ENCODE results near the gene COL8A2. TPM values are rescaled to one million over a fixed set of nuclear protein-coding genes. Genes with fewer than 3 reads are reported as not detected.

The COL8A2 gene
- total RNA-seq (2014; rRNA removed; shearing (Covaris generic)) (30.5 and 33.1 TPM in 2 replicates), polyA plus RNA-seq (2016; fragmentation: Nextera tagmentation; extraction: Ambion mirVana) (2.9 and 3.2 TPM in 2 replicates)

DNA sequence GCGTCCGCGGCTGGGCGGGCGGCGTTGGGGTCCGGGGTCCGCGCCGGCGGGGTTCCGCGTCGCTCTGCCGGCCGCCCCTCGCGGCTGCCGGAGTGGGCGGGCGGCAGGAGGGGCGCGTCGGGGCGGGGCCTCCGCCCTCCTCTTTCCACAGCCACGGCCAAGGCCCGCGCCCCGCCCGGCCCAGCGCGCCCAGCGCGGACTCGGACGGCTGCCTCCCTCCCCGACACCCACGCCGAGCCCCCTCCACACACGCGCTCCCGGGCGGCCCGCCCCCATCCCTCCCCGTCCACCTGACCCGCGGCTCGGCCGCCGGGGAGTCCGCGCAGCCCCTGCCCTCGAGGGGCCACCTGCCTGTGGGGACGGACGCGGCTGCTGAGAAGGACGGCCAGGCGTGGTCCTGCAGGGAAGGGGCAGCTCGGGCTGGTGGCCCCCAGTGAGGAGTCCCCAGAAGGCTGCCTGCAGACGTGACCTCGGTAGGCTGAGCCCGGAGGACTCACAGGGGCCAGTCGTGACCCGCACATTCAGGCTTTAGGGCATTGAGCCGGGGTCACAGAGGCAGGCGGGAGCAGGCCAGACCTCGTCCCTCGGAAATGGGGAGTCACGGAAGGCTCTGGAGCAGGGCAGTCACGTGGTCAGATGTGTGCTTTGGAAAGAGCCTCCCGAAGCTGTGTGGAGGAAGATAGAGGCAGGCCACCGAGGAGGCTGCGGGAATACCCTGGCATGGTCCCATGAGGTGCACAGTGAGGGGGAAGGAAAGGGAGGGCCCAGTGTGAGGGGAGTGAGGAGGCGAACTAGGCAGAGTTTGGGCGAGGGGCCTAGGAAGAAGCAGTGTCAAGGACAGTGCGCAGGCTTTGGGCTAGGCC lies at the start of gene COL8A2:
TSS of gene COL8A2 (minus strand) at position 94 of the 863 bp plus-strand sequence. CDS start 24,980 bp downstream, outside the sequence.
- Histone ChIP-seq H3K9me3 (ENCODE audit: low read depth) (no peaks in the 10 kb centered on the region), H3K4me2 (ENCODE audit: unreplicated experiment) (peak within 1 kb of the TSS; percentile 35), H4K20me1 (ENCODE audit: insufficient read depth) (no peaks in the 10 kb centered on the region), H3K79me2 (ENCODE audit: insufficient read depth) (no peaks in the 10 kb centered on the region), H3F3A (ENCODE audit: insufficient read depth) (peaks cover 10% of the 10 kb centered on the region; the same call in 1 of the 2 replicates), H2AFZ (peak within 1 kb of the TSS; percentile 77), H3K36me3 (ENCODE audit: low read depth) (no peaks in the 10 kb centered on the region), H3K9ac (peak within 1 kb of the TSS; percentile 42; the same call in 1 of the 2 replicates), H3K27me3 (replicated peaks; ENCODE audit: insufficient read depth) (0 out of 2 replicates have a peak, but pooled peaks cover 4% of the 10 kb centered on the region), H3K27ac (no peak within 1 kb of the TSS), H3K4me1 (ENCODE audit: insufficient read depth) (peaks cover 12% of the 10 kb centered on the region), H3K4me3 (peak within 1 kb of the TSS; percentile 60), H3K9me2 (ENCODE audit: insufficient read depth) (no peaks in the 10 kb centered on the region)
- in situ Hi-C loops (cut with MboI) = no loop called here
- TF ChIP-seq EZH2 (IDR thresholded peaks at IDR 0.05; ENCODE audit: insufficient read depth, poor library complexity, severe bottlenecking) (no peak), EZH2phosphoT487 (IDR thresholded peaks at IDR 0.05; ENCODE audit: insufficient read depth, low read depth) (no peak)
- peak; percentile 52 for DNase-seq
- 13 to 37% methylated on average over 20 to 60 of the region's 77 CpGs for WGBS, 2 experiments (ENCODE audit: low coverage in 1 of 2, low lambda C conversion rate in 2 of 2, missing lambda C conversion rate in 2 of 2)

DNA sequence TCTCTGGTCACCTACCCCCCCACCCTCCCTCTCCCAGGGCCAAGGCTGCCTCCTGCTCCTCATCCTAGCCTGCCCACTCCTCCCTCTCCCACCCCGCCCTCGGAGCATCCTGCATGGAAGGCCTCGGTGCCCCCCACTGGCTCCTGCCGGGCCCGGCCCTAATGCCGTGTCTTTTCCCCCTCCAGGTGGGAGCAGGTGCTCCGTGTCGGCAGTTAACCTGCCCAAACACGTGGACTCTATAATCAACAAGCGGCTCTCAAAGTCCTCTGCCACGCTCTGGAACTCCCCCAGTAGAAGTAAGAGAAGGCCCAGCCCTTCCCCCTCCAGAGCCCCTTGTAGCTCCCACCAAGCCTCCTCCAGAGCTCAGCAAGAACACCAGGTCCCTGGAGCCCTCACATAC lies 49.7 kb upstream of the COL8A2 start:
- WGBS, 2 experiments (ENCODE audit: low coverage in 1 of 2, low lambda C conversion rate in 2 of 2, missing lambda C conversion rate in 2 of 2) = 91 to 92% methylated on average over 11 of the region's 11 CpGs
- Histone ChIP-seq H3K9ac (peak overlapping the region; percentile 53; the same call in 1 of the 2 replicates), H3F3A (ENCODE audit: insufficient read depth) (peaks cover 16% of the 10 kb centered on the region), H3K4me3 (no peak overlapping the region), H3K9me2 (ENCODE audit: insufficient read depth) (no peaks in the 10 kb centered on the region), H3K27ac (peak overlapping the region; percentile 47), H2AFZ (no peak overlapping the region), H3K9me3 (ENCODE audit: low read depth) (no peaks in the 10 kb centered on the region), H4K20me1 (ENCODE audit: insufficient read depth) (0 out of 2 replicates have a peak, but pooled peaks cover 5% of the 10 kb centered on the region), H3K4me1 (ENCODE audit: insufficient read depth) (peaks cover 22% of the 10 kb centered on the region), H3K4me2 (ENCODE audit: unreplicated experiment) (no peak overlapping the region), H3K79me2 (ENCODE audit: insufficient read depth) (peaks cover 81% of the 10 kb centered on the region), H3K27me3 (replicated peaks; ENCODE audit: insufficient read depth) (no peaks in the 10 kb centered on the region), H3K36me3 (ENCODE audit: low read depth) (peaks cover 53% of the 10 kb centered on the region)
- no peak for DNase-seq
- in situ Hi-C loops (cut with MboI) = no loop called here
- TF ChIP-seq EZH2phosphoT487 (IDR thresholded peaks at IDR 0.05; ENCODE audit: insufficient read depth, low read depth) (no peak), EZH2 (IDR thresholded peaks at IDR 0.05; ENCODE audit: insufficient read depth, poor library complexity, severe bottlenecking) (no peak)

DNA sequence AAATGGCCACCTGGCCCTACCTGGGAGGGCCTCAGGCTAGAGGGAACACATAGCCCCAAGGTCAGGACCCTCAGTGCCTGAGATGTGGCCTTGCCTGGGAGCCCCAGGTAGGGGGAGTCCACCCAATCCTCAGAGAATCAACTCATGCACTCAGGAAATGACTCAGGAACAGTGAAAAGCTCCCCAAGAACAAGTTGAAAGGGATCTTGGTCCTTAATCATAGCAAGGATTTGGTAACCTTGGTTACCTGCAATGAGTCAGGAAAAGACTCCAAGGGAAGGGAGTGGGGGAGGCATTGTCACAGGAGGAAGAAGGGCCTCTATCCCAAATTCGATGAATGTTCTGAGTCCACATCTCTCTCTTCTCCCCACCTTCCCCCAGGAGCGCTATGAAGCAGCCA lies 48.0 kb upstream of the COL8A2 start:
- peak overlapping the region; percentile 74 for H3K9ac ChIP-seq
- no peak overlapping the region for H2AFZ ChIP-seq
- no peaks in the 10 kb centered on the region for H3K9me3 ChIP-seq (ENCODE audit: low read depth)
- H3K27ac ChIP-seq = peak overlapping the region; percentile 95
- peaks cover 97% of the 10 kb centered on the region for H3K79me2 ChIP-seq (ENCODE audit: insufficient read depth)
- H3K4me3 ChIP-seq = no peak overlapping the region
- H3K9me2 ChIP-seq (ENCODE audit: insufficient read depth) = no peaks in the 10 kb centered on the region
- peaks cover 20% of the 10 kb centered on the region for H3F3A ChIP-seq (ENCODE audit: insufficient read depth)
- peaks cover 43% of the 10 kb centered on the region for H3K36me3 ChIP-seq (ENCODE audit: low read depth)
- WGBS, 2 experiments (ENCODE audit: low coverage in 1 of 2, low lambda C conversion rate in 2 of 2, missing lambda C conversion rate in 2 of 2) = 77 to 80% methylated on average over 2 of the region's 2 CpGs
- no peaks in the 10 kb centered on the region for H3K27me3 ChIP-seq (replicated peaks; ENCODE audit: insufficient read depth)
- TF ChIP-seq EZH2phosphoT487 (IDR thresholded peaks at IDR 0.05; ENCODE audit: insufficient read depth, low read depth) = no peak
- TF ChIP-seq EZH2 (IDR thresholded peaks at IDR 0.05; ENCODE audit: insufficient read depth, poor library complexity, severe bottlenecking) = no peak
- in situ Hi-C loops (cut with MboI) = no loop called here
- peak; percentile 93 for DNase-seq
- H3K4me2 ChIP-seq (ENCODE audit: unreplicated experiment) = peak overlapping the region; percentile 75
- 0 out of 2 replicates have a peak, but pooled peaks cover 5% of the 10 kb centered on the region for H4K20me1 ChIP-seq (ENCODE audit: insufficient read depth)
- H3K4me1 ChIP-seq (ENCODE audit: insufficient read depth) = peaks cover 31% of the 10 kb centered on the region

DNA sequence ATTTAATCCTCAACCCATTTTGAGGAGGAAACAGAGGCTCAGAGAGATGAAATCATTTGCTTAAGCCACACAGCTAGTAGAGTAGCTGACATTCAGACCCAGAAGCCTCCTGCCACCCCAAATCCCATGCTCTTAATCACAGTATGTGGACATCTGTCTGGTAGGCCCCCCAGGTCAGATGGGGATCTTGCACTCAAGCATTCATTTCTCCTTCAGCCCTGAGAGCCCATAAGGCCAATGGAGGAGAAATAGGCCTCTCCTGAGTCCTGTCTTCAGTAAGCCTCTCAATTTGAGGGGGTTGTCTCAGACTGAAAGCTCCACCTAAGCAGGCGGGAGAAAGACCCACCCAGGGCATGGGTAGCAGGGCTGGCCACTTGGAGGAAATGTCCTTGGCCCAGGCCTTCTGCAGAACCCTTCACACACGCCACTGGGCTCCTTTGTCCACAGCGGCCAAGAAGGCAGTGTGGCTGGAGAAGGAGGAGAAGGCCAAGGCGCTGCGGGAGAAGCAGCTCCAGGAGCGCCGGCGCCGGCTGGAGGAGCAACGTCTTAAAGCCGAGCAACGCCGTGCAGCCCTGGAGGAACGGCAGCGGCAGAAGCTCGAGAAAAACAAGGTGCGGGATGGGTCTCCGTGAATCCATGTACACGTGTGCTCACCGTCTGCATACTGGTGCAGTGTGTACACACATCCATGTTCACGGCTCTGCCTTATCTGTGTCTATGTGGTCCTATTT lies 47.2 kb upstream of the COL8A2 start:
- Histone ChIP-seq H3K79me2 (ENCODE audit: insufficient read depth) (peaks cover 97% of the 10 kb centered on the region), H3K9me2 (ENCODE audit: insufficient read depth) (no peaks in the 10 kb centered on the region), H4K20me1 (ENCODE audit: insufficient read depth) (0 out of 2 replicates have a peak, but pooled peaks cover 5% of the 10 kb centered on the region), H3K27ac (peak overlapping the region; percentile 95), H3K4me2 (ENCODE audit: unreplicated experiment) (peak overlapping the region; percentile 65), H3K4me1 (ENCODE audit: insufficient read depth) (peaks cover 33% of the 10 kb centered on the region), H3F3A (ENCODE audit: insufficient read depth) (peaks cover 23% of the 10 kb centered on the region), H3K9ac (peak overlapping the region; percentile 74), H3K9me3 (ENCODE audit: low read depth) (no peaks in the 10 kb centered on the region), H3K4me3 (no peak overlapping the region), H3K36me3 (ENCODE audit: low read depth) (peaks cover 39% of the 10 kb centered on the region), H3K27me3 (replicated peaks; ENCODE audit: insufficient read depth) (no peaks in the 10 kb centered on the region), H2AFZ (no peak overlapping the region)
- TF ChIP-seq EZH2phosphoT487 (IDR thresholded peaks at IDR 0.05; ENCODE audit: insufficient read depth, low read depth) (no peak), EZH2 (IDR thresholded peaks at IDR 0.05; ENCODE audit: insufficient read depth, poor library complexity, severe bottlenecking) (no peak)
- DNase-seq = no peak
- WGBS, 2 experiments (ENCODE audit: low coverage in 1 of 2, low lambda C conversion rate in 2 of 2, missing lambda C conversion rate in 2 of 2) = 86 to 93% methylated on average over 12 to 21 of the region's 21 CpGs
- in situ Hi-C loops (cut with MboI) = no loop called here
